IMR-90 (cell line): Measurements from ENCODE around the gene BIRC5. TPM values are rescaled to one million over a fixed set of nuclear protein-coding genes. Genes with fewer than 3 reads are reported as not detected.

Experiments
- ATAC-seq: fragments of 200-7000 bp; cut with Tn5 transposase; 2 replicates; pipeline ENCODE4 v1.9.1; 2020; ENCODE audit warnings: low read depth, mild to moderate bottlenecking, moderate library complexity
- BruUV-seq: library from RNA; stranded (reverse); fragments of 400-500 nt; replicated peaks from 2 replicates; lab custom pipeline; 2021; lab: Mats Ljungman, UMichigan
- CTCF ChIA-PET: fragments of 300-600 bp; formaldehyde crosslinking; extraction: SDS; loops from one replicate; lab custom pipeline; 2021; ENCODE audit warnings: antibody characterized with exemption; lab: Yijun Ruan, JAX
- POLR2A ChIA-PET: fragments of 300-600 bp; sonication (Branson Sonifier 250); formaldehyde crosslinking; loops from one replicate; lab custom pipeline; 2022; ENCODE audit warnings: antibody characterized with exemption; ENCODE audit not compliant: unreplicated experiment; lab: Charles Lee
- DNase-seq: peaks from one replicate; pipeline ENCODE4 v3.0.0; 2013
- H2AFZ ChIP-seq: replicated peaks from 2 replicates; pipeline ENCODE3; 2013; ENCODE audit warnings: low read length, mild to moderate bottlenecking; ENCODE audit not compliant: poor library complexity
- H2AK5ac ChIP-seq: 2 replicates; pipeline ENCODE4 v1.6.1; 2013; ENCODE audit warnings: low read depth, low read length, inconsistent platforms
- H2AK9ac ChIP-seq: replicated peaks from 2 replicates; pipeline ENCODE3; 2013; ENCODE audit warnings: mild to moderate bottlenecking, low read depth, low read length, moderate library complexity; ENCODE audit not compliant: poor library complexity
- H2BK120ac ChIP-seq: 2 replicates; pipeline ENCODE4 v1.6.1; 2013; ENCODE audit warnings: low read depth, low read length, inconsistent platforms
- H2BK15ac ChIP-seq: 3 replicates; pipeline ENCODE4 v1.6.1; 2013; ENCODE audit warnings: low read depth, low read length, inconsistent platforms
- H2BK20ac ChIP-seq: 2 replicates; pipeline ENCODE4 v1.6.1; 2013; ENCODE audit warnings: low read depth, mild to moderate bottlenecking, inconsistent platforms, low read length, moderate library complexity
- H2BK5ac ChIP-seq: 2 replicates; pipeline ENCODE4 v1.6.1; 2013; ENCODE audit warnings: mild to moderate bottlenecking, low read depth, low read length, inconsistent platforms; ENCODE audit not compliant: poor library complexity, severe bottlenecking
- H3K14ac ChIP-seq: replicated peaks from 2 replicates; pipeline ENCODE4 v1.6.1; 2013; ENCODE audit warnings: low read depth, low read length, inconsistent platforms
- H3K18ac ChIP-seq: 2 replicates; pipeline ENCODE4 v1.6.1; 2013; ENCODE audit warnings: low read depth, low read length, control low read depth
- H3K23ac ChIP-seq: 2 replicates; pipeline ENCODE4 v1.6.1; 2013; ENCODE audit warnings: low read depth, low read length, inconsistent platforms
- H3K27ac ChIP-seq: 2 replicates; pipeline ENCODE4 v1.5.1; 2013; ENCODE audit warnings: mild to moderate bottlenecking, control low read depth, low read length; ENCODE audit not compliant: insufficient read depth
- H3K27me3 ChIP-seq: 2 replicates; pipeline ENCODE4 v1.6.1; 2013; ENCODE audit warnings: low read length; ENCODE audit not compliant: control insufficient read depth, insufficient read depth
- H3K36me3 ChIP-seq: 2 replicates; pipeline ENCODE4 v1.6.1; 2013; ENCODE audit warnings: low read length, mixed read lengths; ENCODE audit not compliant: control insufficient read depth, insufficient read depth
- H3K4ac ChIP-seq: 2 replicates; pipeline ENCODE4 v1.6.1; 2013; ENCODE audit warnings: low read depth, low read length, inconsistent platforms
- H3K4me1 ChIP-seq: 2 replicates; pipeline ENCODE4 v1.6.1; 2013; ENCODE audit warnings: low read length, mixed read lengths; ENCODE audit not compliant: control insufficient read depth, insufficient read depth
- H3K4me2 ChIP-seq: 2 replicates; pipeline ENCODE4 v1.6.1; 2013; ENCODE audit warnings: low read depth, mild to moderate bottlenecking, control low read depth, low read length, moderate library complexity
- H3K4me3 ChIP-seq: 2 replicates; pipeline ENCODE4 v1.5.1; 2013; ENCODE audit warnings: low read depth, mild to moderate bottlenecking, control low read depth, low read length, moderate library complexity; ENCODE audit not compliant: insufficient read depth
- H3K56ac ChIP-seq: 2 replicates; pipeline ENCODE4 v1.6.1; 2013; ENCODE audit warnings: low read length, inconsistent platforms; ENCODE audit not compliant: insufficient read depth; ENCODE audit errors: extremely low read depth
- H3K79me1 ChIP-seq, 2 experiments: 2 replicates each; pipeline ENCODE4 v1.6.1; 2013; ENCODE audit warnings: low read length in 2 of 2, inconsistent platforms in 1 of 2, low read depth in 1 of 2
- H3K9ac ChIP-seq: 2 replicates; pipeline ENCODE4 v1.6.1; 2013; ENCODE audit warnings: low read depth, low read length, control low read depth
- H3K9me1 ChIP-seq: 2 replicates; pipeline ENCODE4 v1.6.1; 2013; ENCODE audit warnings: low read length, inconsistent platforms; ENCODE audit not compliant: insufficient read depth
- H3K9me3 ChIP-seq: 2 replicates; pipeline ENCODE4 v1.6.1; 2013; ENCODE audit warnings: low read length; ENCODE audit not compliant: control insufficient read depth, insufficient read depth
- H4K20me1 ChIP-seq: 2 replicates; pipeline ENCODE4 v1.6.1; 2013; ENCODE audit warnings: low read length, inconsistent platforms; ENCODE audit not compliant: insufficient read depth
- H4K5ac ChIP-seq: 2 replicates; pipeline ENCODE4 v1.6.1; 2013; ENCODE audit warnings: mild to moderate bottlenecking, low read depth, low read length, control low read depth
- H4K8ac ChIP-seq, 2 experiments: 2 replicates each; pipeline ENCODE4 v1.6.1; 2013; ENCODE audit warnings: low read depth in 2 of 2, low read length in 2 of 2, control low read depth in 1 of 2, inconsistent platforms in 1 of 2
- H4K91ac ChIP-seq: 2 replicates; pipeline ENCODE4 v1.6.1; 2013; ENCODE audit warnings: low read depth, low read length, inconsistent platforms; ENCODE audit not compliant: insufficient read depth
- CHD1 ChIP-seq: IDR thresholded peaks from 2 replicates; pipeline ENCODE4 v1.6.1; 2012; ENCODE audit warnings: low read depth, low read length, improper control_type of control experiment
- ELK1 ChIP-seq: fragments of 150-350 bp; IDR thresholded peaks from 2 replicates; pipeline ENCODE4 v1.6.1; 2016; ENCODE audit warnings: low read depth, mild to moderate bottlenecking, low read length, moderate library complexity, borderline replicate concordance
- FOS ChIP-seq: fragments of 150-350 bp; IDR thresholded peaks from 2 replicates; pipeline ENCODE4 v1.6.1; 2016; ENCODE audit warnings: low read depth, low read length
- MAFK ChIP-seq: IDR thresholded peaks from 2 replicates; pipeline ENCODE4 v1.6.1; 2012; ENCODE audit warnings: low read depth, low read length, improper control_type of control experiment
- POLR2A ChIP-seq: IDR thresholded peaks from 2 replicates; pipeline ENCODE4 v1.6.1; 2012; ENCODE audit warnings: mild to moderate bottlenecking, low read depth, low read length
- WGBS, 2 experiments: methylation state at CpG; one replicate each; pipeline versions ENCODE4 v1.1.5 to v1.1.7; 2013; ENCODE audit warnings: missing lambda C conversion rate in 2 of 2; ENCODE audit not compliant: insufficient read length in 1 of 2; ENCODE audit errors: extremely low coverage in 2 of 2; 5-methylcytosine and 5-hydroxymethylcytosine counted together
- dilution Hi-C: fragments of 300-500 bp; cut with HindIII; formaldehyde crosslinking; loops from one replicate; pipeline ENCODE4 v1.14.3; 2018; ENCODE audit warnings: low sequenced_read_pairs; ENCODE audit not compliant: unreplicated experiment
- in situ Hi-C: fragments of 300-500 bp; cut with MboI; formaldehyde crosslinking; loops from 3 replicates; pipeline ENCODE4 v1.14.3; 2019; ENCODE audit warnings: low sequenced_read_pairs, inconsistent platforms, mixed read lengths
- intact Hi-C: fragments of 100-400 bp; cut with micrococcal nuclease; formaldehyde crosslinking; loops from 2 replicates; pipeline ENCODE4 v1.10.0; 2022
- polyA plus RNA-seq, 3 experiments: library from polyadenylated mRNA; depleted of rRNA; stranded (reverse); fragments of >200 nt; gene quantifications; 2 replicates each; pipeline ENCODE4 v1.2.3, GENCODE V29; 2012; ENCODE audit warnings: low replicate concordance in 1 of 3
- total RNA-seq: library from RNA; depleted of rRNA; stranded (reverse); fragments of >200 nt; gene quantifications from 2 replicates; pipeline ENCODE4 v1.2.3, GENCODE V29; 2012
- TF ChIP-seq, protein P1 (sequence below): conservative IDR thresholded peaks from 2 replicates; pipeline ENCODE4 v1.5.1; 2012; ENCODE audit warnings: mild to moderate bottlenecking, low read depth, low read length, improper control_type of control experiment

The BIRC5 gene
- total and polyA plus RNA-seq, 2 of the 4 experiments (the other 2 are of a cell fraction), result 16.6 to 52.7 TPM

GRCh38 chr17:78180083-78180482, 34.0 kb upstream of the BIRC5 start:
- no peak for TF ChIP-seq MAFK
- no peak for TF ChIP-seq FOS
- TF ChIP-seq POLR2A, result no peak
- no peak for TF ChIP-seq CHD1
- TF ChIP-seq ELK1, result no peak
- TF ChIP-seq, protein P1, sequence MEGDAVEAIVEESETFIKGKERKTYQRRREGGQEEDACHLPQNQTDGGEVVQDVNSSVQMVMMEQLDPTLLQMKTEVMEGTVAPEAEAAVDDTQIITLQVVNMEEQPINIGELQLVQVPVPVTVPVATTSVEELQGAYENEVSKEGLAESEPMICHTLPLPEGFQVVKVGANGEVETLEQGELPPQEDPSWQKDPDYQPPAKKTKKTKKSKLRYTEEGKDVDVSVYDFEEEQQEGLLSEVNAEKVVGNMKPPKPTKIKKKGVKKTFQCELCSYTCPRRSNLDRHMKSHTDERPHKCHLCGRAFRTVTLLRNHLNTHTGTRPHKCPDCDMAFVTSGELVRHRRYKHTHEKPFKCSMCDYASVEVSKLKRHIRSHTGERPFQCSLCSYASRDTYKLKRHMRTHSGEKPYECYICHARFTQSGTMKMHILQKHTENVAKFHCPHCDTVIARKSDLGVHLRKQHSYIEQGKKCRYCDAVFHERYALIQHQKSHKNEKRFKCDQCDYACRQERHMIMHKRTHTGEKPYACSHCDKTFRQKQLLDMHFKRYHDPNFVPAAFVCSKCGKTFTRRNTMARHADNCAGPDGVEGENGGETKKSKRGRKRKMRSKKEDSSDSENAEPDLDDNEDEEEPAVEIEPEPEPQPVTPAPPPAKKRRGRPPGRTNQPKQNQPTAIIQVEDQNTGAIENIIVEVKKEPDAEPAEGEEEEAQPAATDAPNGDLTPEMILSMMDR, result no peak
- peak overlapping the region; percentile 38; the same call in 1 of the 2 replicates for H3K56ac ChIP-seq
- H3K4ac ChIP-seq, result peak overlapping the region; percentile 63
- peak overlapping the region; percentile 38 for H2BK20ac ChIP-seq
- ATAC-seq (peak; percentile 42), DNase-seq (peak; percentile 50)
- H3K4me1 ChIP-seq, result peaks cover 13% of the 10 kb centered on the region
- H4K5ac ChIP-seq, result peak overlapping the region; percentile 88
- no peaks in the 10 kb centered on the region for H3K9me3 ChIP-seq
- H3K9me1 ChIP-seq, result peaks cover 16% of the 10 kb centered on the region; the same call in 1 of the 2 replicates
- peak overlapping the region; percentile 73 for H3K14ac ChIP-seq
- H2AFZ ChIP-seq, result peak overlapping the region; percentile 64
- H4K8ac ChIP-seq, result peak overlapping the region in 1 of 2 experiments; percentile 90; a peak in 3 of 4 replicates
- dilution Hi-C loops (no loop called here), in situ Hi-C loops (no loop called here), intact Hi-C loops (no loop called here)
- no peak overlapping the region for H2AK5ac ChIP-seq
- peak overlapping the region; percentile 34; the same call in 1 of the 2 replicates for H3K27ac ChIP-seq
- 33% methylated on average over 5 of the region's 14 CpGs; no CpG with 5 or more reads in 1 of the 2 experiments for WGBS, 2 experiments
- no TSS peak for BruUV-seq
- H3K9ac ChIP-seq, result peak overlapping the region; percentile 24; the same call in 1 of the 2 replicates
- peak overlapping the region; percentile 43 for H4K91ac ChIP-seq
- ChIA-PET POLR2A (no interaction called here), CTCF (no interaction called here)
- H2BK5ac ChIP-seq, result peak overlapping the region; percentile 64
- peaks cover 16 to 63% of the 10 kb centered on the region in 2 experiments; a peak in 3 of 4 replicates for H3K79me1 ChIP-seq
- peak overlapping the region; percentile 35 for H3K4me3 ChIP-seq
- no peaks in the 10 kb centered on the region; the same call in 1 of the 2 replicates for H3K36me3 ChIP-seq
- H2AK9ac ChIP-seq, result peak overlapping the region; percentile 76
- peak overlapping the region; percentile 92 for H3K18ac ChIP-seq
- peak overlapping the region; percentile 94 for H3K4me2 ChIP-seq
- H3K23ac ChIP-seq, result peak overlapping the region; percentile 18; the same call in 1 of the 2 replicates
- 0 out of 3 replicates have a peak overlapping the region, but pooled peaks have one; percentile 6 for H2BK15ac ChIP-seq
- peak overlapping the region; percentile 86 for H2BK120ac ChIP-seq
- H4K20me1 ChIP-seq, result 0 out of 2 replicates have a peak, but pooled peaks cover 6% of the 10 kb centered on the region
- no peaks in the 10 kb centered on the region for H3K27me3 ChIP-seq
